H1 (cell line): ENCODE results near the gene GPD1.

Source experiments
- CBX5 ChIP-seq: fragments of 300-800, 300-1000 bp; sonication (generic); IDR thresholded peaks from 2 replicates; pipeline ENCODE4 v1.7.1; 2016; ENCODE audit warnings: antibody characterized with exemption, low read length, low read depth
- CEBPB ChIP-seq: IDR thresholded peaks from 2 replicates; pipeline ENCODE4 v1.6.1; 2012; ENCODE audit warnings: low read depth, low read length
- CREB1 ChIP-seq: IDR thresholded peaks from 2 replicates; pipeline ENCODE4 v1.6.1; 2012; ENCODE audit warnings: inconsistent platforms
- EP300 ChIP-seq, 2 experiments: IDR thresholded peaks; 1 replicate in 1 of 2; 2 replicates in 1 of 2; pipeline ENCODE4 v1.6.1; 2011 to 2012; ENCODE audit warnings: low read depth in 2 of 2, low read length in 2 of 2, mild to moderate bottlenecking in 2 of 2, borderline replicate concordance in 1 of 2, inconsistent platforms in 1 of 2, moderate library complexity in 1 of 2
- EZH2 ChIP-seq: fragments of 200-600 bp; sonication (generic); IDR thresholded peaks from 2 replicates; pipeline ENCODE4 v1.7.1; 2012; ENCODE audit warnings: low read depth, mild to moderate bottlenecking, moderate library complexity, low read length, inconsistent platforms; ENCODE audit not compliant: severe bottlenecking
- POLR2A ChIP-seq, 2 experiments: IDR thresholded peaks; 1 replicate in 1 of 2; 2 replicates in 1 of 2; pipeline ENCODE4 v1.6.1; 2011; ENCODE audit warnings: low read depth in 2 of 2, low read length in 2 of 2, mild to moderate bottlenecking in 2 of 2; ENCODE audit errors: control extremely low read depth in 1 of 2
- POLR2AphosphoS5 ChIP-seq: IDR thresholded peaks from 2 replicates; pipeline ENCODE4 v1.6.1; 2011; ENCODE audit warnings: low read depth, low read length
- SP1 ChIP-seq: IDR thresholded peaks from 2 replicates; pipeline ENCODE4 v1.6.1; 2011; ENCODE audit warnings: low read depth, low read length
- TF ChIP-seq, protein P1 (sequence below), 3 experiments: IDR thresholded peaks; 1 replicate in 2 of 3; 2 replicates in 1 of 3; pipeline versions ENCODE4 v1.5.1 to v1.6.1; 2011; ENCODE audit warnings: low read length in 3 of 3, mild to moderate bottlenecking in 3 of 3, inconsistent platforms in 2 of 3, low read depth in 1 of 3, moderate library complexity in 1 of 3; ENCODE audit not compliant: insufficient read depth in 1 of 3; ENCODE audit errors: control extremely low read depth in 1 of 3
- TF ChIP-seq, protein P2 (sequence below): IDR thresholded peaks from 2 replicates; pipeline ENCODE4 v1.6.1; 2011; ENCODE audit warnings: low read depth, mild to moderate bottlenecking, low read length; ENCODE audit not compliant: insufficient read depth

DNA sequence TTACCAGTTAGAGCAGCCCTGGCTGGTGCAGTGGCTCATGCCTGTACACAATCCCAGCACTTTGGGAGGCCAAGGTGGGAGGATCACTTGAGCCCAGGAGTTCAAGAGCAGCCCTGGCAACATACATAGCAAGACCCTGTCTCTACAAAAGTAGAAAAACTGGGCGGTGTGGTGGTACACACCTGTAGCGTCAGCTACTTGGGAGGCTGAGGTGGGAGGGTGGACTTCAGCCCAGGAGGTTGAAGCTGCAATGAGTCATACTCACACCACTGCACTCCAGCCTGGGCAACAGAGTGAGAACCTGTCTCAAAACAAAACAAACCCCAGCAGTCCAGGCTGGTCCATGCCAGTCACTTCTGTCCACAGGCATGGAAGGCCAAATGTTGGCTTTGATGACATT lies 15.6 kb downstream of the GPD1 start:
- no peak for TF ChIP-seq CREB1
- no peak for TF ChIP-seq CEBPB
- no peak for TF ChIP-seq EP300 (IDR thresholded peaks at IDR 0.05; ENCODE audit: borderline replicate concordance in 1 of 2, low read depth in 2 of 2, low read length in 2 of 2)
- TF ChIP-seq, protein P1, sequence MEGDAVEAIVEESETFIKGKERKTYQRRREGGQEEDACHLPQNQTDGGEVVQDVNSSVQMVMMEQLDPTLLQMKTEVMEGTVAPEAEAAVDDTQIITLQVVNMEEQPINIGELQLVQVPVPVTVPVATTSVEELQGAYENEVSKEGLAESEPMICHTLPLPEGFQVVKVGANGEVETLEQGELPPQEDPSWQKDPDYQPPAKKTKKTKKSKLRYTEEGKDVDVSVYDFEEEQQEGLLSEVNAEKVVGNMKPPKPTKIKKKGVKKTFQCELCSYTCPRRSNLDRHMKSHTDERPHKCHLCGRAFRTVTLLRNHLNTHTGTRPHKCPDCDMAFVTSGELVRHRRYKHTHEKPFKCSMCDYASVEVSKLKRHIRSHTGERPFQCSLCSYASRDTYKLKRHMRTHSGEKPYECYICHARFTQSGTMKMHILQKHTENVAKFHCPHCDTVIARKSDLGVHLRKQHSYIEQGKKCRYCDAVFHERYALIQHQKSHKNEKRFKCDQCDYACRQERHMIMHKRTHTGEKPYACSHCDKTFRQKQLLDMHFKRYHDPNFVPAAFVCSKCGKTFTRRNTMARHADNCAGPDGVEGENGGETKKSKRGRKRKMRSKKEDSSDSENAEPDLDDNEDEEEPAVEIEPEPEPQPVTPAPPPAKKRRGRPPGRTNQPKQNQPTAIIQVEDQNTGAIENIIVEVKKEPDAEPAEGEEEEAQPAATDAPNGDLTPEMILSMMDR (IDR thresholded peaks at IDR 0.05; ENCODE audit: control extremely low read depth in 1 of 3, insufficient read depth in 1 of 3, low read depth in 1 of 3, low read length in 3 of 3), result no peak
- no peak for TF ChIP-seq EZH2
- no peak for TF ChIP-seq CBX5
- TF ChIP-seq POLR2A (IDR thresholded peaks at IDR 0.05; ENCODE audit: control extremely low read depth in 1 of 2, low read depth in 2 of 2, low read length in 2 of 2), result no peak
- no peak for TF ChIP-seq POLR2AphosphoS5
- TF ChIP-seq SP1, result no peak
- TF ChIP-seq, protein P2, sequence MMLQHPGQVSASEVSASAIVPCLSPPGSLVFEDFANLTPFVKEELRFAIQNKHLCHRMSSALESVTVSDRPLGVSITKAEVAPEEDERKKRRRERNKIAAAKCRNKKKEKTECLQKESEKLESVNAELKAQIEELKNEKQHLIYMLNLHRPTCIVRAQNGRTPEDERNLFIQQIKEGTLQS, result no peak
